ENCODE results near the gene ALKAL2. TPM values are rescaled to one million over a fixed set of nuclear protein-coding genes. Genes with fewer than 3 reads are reported as not detected.
"Not testable (repeated sequence)": the region's sequence is repeated elsewhere in the genome, so short reads cannot be mapped to it uniquely, and the experiment has no call there.

The ALKAL2 gene
- total RNA-seq, 4 donors from 2014 or later: 0.96 to 2.5 TPM; not detected in 2

DNA sequence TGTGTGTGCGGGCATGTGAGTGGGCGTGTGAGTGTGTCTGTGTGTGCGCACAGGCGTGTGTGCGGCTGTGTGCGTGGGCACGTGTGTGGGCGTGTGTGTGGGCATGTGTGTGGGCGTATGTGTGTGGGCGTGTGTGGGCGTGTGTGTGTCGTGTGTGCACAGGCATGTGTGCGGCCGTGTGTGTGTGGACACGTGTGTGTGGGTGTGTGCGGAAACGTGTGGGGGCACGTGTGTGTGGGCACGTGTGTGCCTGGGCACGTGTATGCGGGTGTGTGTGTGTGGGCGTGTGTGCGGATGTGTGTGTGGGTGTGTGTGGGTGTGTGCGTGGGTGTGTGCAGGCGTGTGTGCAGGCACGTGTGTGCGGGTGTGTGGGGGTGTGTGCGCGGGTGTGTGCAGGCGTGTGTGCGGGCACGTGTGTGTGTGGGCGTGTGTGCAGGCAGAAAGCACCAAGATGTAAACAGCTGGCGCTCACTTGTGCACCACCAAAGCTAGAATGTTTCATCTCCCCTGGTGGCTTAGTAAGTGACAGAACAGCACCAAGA lies 31.2 kb upstream of the ALKAL2 start:
- in situ Hi-C loops (cut with MboI; ENCODE audit: low pct_ligation_motif_present in 1 of 4, low pct_unique_long_range_greater_than_20kb in 1 of 4, low sequenced_read_pairs in 3 of 4): no loop called here
- Histone ChIP-seq H3K4me1 (no peaks in the 10 kb centered on the region), H3K27ac (no peak overlapping the region), H3K36me3 (no peaks in the 10 kb centered on the region), H3K9me3 (no peaks in the 10 kb centered on the region), H3K4me3 (no peak overlapping the region), H3K27me3 (no peaks in the 10 kb centered on the region)
- 80 to 82% methylated on average over 1 to 34 of the region's 34 CpGs for WGBS, 2 donors (ENCODE audit: low coverage in 1 of 2)
- no peak for DNase-seq
- TF ChIP-seq POLR2A (IDR thresholded peaks at IDR 0.05) (no peak), POLR2AphosphoS5 (IDR thresholded peaks at IDR 0.05) (no peak), EP300 (IDR thresholded peaks at IDR 0.05; ENCODE audit: low read depth) (no peak), CTCF (IDR thresholded peaks at IDR 0.05) (no peak)
- intact Hi-C loops (cut with DNase I; ENCODE audit: low total_unique reads): no loop called here

DNA sequence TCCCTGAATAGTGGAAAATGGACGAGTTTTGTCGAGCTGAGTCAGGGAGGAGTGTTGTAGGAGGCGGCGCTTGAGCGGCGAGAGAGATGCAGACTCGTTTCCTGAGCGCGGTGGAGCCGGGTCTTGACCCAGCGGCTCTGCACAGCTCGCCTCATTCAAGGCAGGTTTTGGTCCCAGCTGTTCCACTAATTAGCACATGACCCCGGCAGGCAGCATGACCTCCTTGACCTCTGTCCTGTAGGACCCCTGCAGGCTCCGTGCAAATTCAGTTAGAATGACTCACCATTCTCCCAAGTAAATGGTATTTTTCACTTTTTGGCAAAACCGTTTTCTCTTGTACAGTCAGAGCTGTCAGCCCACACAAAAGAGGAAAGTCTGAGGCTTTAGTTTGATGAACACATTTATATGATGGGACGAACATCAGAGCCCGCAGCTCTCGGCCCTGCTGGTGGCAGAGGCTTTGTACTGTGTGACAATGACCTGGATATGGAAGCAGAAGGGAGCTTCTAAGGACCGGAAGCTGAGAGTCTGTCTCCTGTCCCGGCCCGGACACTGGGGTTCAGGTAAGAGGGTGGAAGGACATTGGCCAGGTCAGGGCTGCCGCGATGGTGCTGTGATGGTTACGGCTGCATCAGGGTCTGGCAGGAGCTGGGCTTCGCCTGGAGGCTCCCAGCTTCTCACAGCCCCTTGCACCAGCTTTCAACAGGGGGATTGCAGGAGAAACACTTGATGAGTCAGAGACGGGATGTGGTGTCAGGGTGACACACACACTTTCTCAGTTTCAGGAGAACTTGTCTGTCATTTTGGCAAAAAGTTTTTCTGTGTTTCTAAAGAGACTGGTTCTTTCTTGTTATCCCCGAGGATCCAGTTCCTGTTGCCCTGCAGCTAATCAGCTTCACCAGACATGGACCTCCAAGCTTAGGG lies 29.9 kb upstream of the ALKAL2 start:
- no peak overlapping the region for H3K27ac ChIP-seq
- TF ChIP-seq CTCF (IDR thresholded peaks at IDR 0.05) (no peak), POLR2A (IDR thresholded peaks at IDR 0.05) (no peak), POLR2AphosphoS5 (IDR thresholded peaks at IDR 0.05) (no peak), EP300 (IDR thresholded peaks at IDR 0.05; ENCODE audit: low read depth) (no peak)

DNA sequence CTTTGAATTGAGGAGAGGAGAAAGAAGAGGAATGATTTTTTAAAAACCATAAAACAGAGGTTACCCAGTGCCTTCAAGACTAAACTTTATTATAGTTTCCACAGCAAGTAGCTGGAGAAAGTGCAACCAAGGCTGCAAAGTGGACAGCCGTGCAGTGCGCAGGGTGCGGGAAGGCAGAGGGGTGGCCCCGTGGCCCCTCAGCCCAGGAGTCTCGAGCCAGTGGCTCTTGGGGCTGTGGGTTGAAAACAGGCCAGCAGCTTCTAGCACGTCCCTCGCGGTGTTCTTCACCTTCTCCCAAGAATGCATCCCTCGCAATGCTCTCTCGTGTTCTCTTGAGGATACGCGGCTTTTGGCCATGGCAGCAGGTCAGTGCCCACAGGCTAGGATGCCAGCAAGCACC lies 28.5 kb upstream of the ALKAL2 start:
- in situ Hi-C loops (cut with MboI; ENCODE audit: low pct_ligation_motif_present in 1 of 4, low pct_unique_long_range_greater_than_20kb in 1 of 4, low sequenced_read_pairs in 3 of 4): no loop called here
- H3K27me3 ChIP-seq: no peaks in the 10 kb centered on the region

More for the DNA sequence above, 29.9 kb upstream of the ALKAL2 start:
- no peaks in the 10 kb centered on the region for H3K27me3 ChIP-seq
- intact Hi-C loops (cut with DNase I; ENCODE audit: low total_unique reads): no loop called here
- in situ Hi-C loops (cut with MboI; ENCODE audit: low pct_ligation_motif_present in 1 of 4, low pct_unique_long_range_greater_than_20kb in 1 of 4, low sequenced_read_pairs in 3 of 4): no loop called here
- no peaks in the 10 kb centered on the region for H3K36me3 ChIP-seq
- no peak overlapping the region for H3K4me3 ChIP-seq
- no peaks in the 10 kb centered on the region for H3K4me1 ChIP-seq
- H3K9me3 ChIP-seq: no peaks in the 10 kb centered on the region
- no peak for DNase-seq
- WGBS, 2 donors (ENCODE audit: low coverage in 1 of 2): 72% methylated on average over 17 to 27 of the region's 27 CpGs

DNA sequence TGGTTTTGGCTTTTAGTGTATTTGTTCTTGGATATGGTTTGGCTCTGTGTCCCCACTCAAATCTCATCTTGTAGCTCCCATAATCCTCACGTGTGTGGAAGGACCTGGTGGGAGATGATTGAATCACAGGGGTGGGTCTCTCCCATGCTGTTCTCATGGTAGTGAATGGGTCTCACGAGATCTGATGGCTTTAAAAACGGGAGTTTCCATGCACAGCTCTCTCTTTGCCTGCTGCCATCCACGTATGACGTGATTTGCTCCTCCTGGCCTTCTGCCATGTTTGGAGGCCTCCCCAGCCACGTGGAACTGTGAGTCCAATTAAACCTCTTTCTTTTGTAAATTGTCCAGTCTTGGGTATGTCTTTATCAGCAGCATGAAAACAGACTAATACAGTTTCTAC lies 28.0 kb upstream of the ALKAL2 start:
- H3K9me3 ChIP-seq; in situ Hi-C loops (cut with MboI; ENCODE audit: low pct_ligation_motif_present in 1 of 4, low pct_unique_long_range_greater_than_20kb in 1 of 4, low sequenced_read_pairs in 3 of 4); H3K4me3 ChIP-seq; H3K27me3 ChIP-seq; H3K36me3 ChIP-seq; H3K4me1 ChIP-seq; intact Hi-C loops (cut with DNase I; ENCODE audit: low total_unique reads); H3K27ac ChIP-seq; DNase-seq: not testable (repeated sequence)
- 0 to 55% methylated on average over 1 to 6 of the region's 6 CpGs for WGBS, 2 donors (ENCODE audit: low coverage in 1 of 2)

More for the DNA sequence above, 28.5 kb upstream of the ALKAL2 start:
- no peak for DNase-seq
- Histone ChIP-seq H3K36me3 (no peaks in the 10 kb centered on the region), H3K27ac (no peak overlapping the region), H3K4me3 (no peak overlapping the region), H3K9me3 (no peaks in the 10 kb centered on the region), H3K4me1 (no peaks in the 10 kb centered on the region)
- 93 to 95% methylated on average over 11 to 12 of the region's 12 CpGs for whole genome bisulfite sequencing, 2 donors (ENCODE audit: low coverage in 1 of 2)
- intact Hi-C loops (cut with DNase I; ENCODE audit: low total_unique reads): no loop called here
- TF ChIP-seq POLR2AphosphoS5 (IDR thresholded peaks at IDR 0.05) (no peak), CTCF (IDR thresholded peaks at IDR 0.05) (no peak), POLR2A (IDR thresholded peaks at IDR 0.05) (no peak), EP300 (IDR thresholded peaks at IDR 0.05; ENCODE audit: low read depth) (no peak)

Measured in transverse colon (tissue), 4 donors.